Measurements from ENCODE around the gene SFTPA2. TPM values are rescaled to one million over a fixed set of nuclear protein-coding genes. Genes with fewer than 3 reads are reported as not detected.
"Not testable (repeated sequence)": the region's sequence is repeated elsewhere in the genome, so short reads cannot be mapped to it uniquely, and the experiment has no call there.

Gene SFTPA2
- total and polyA plus RNA-seq, 10 of the 15 experiments (the other 5 are each of a cell fraction or from before 2014, with no cell fraction given): 0.03 to 4.2 TPM; not detected in 8

DNA sequence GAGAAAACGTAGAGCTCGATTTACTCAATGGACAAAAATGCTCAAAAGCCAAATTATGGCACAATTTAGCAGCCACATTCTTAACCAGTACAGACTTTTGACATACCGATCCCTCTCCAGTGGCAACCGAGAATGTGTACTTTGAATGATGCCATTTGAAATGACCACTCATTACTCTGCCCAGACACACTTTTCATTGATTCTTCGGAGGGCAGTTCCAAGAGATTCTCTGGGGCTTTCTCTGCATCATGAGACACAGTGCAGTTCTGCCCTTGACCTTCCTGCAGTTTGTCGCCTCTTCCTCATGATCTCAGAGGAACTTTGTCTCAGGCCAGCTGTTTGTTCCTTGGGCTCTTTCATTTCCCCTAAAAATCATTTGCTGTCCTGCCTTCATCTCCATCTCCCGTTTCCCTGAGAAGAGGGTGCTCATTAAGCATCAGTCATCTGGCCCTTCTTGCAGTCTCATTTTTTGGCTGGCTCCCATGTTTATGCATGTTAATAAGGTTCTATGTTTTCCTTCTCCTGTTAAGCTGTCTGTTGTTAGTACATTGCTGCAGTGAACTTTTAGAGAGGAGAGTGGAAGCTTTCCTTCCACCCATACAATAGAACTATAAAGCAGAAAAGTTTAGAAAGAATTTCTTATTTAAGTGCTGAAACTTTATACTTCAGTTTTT lies 43.5 kb downstream of the SFTPA2 start:
- POLR2A ChIA-PET; H3K4me3 ChIP-seq; RAD21 ChIA-PET (ENCODE audit: unreplicated experiment); H3K9ac ChIP-seq (ENCODE audit: control insufficient read depth, insufficient read depth, low read length); in situ Hi-C loops (cut with MboI); H3K36me3 ChIP-seq (ENCODE audit: control insufficient read depth in 2 of 2, insufficient read depth in 2 of 2, low read length in 1 of 2); CTCF ChIA-PET; ATAC-seq; BruUV-seq (replicated peaks); H3K27ac ChIP-seq (ENCODE audit: control insufficient read depth, insufficient read depth); H3K27me3 ChIP-seq (replicated peaks in 1 of 2; ENCODE audit: control insufficient read depth in 2 of 2, insufficient read depth in 2 of 2, low read length in 1 of 2); H3K4me1 ChIP-seq (ENCODE audit: control insufficient read depth, insufficient read depth, low read length); intact Hi-C loops (cut with micrococcal nuclease; ENCODE audit: unreplicated experiment); H2AFZ ChIP-seq (ENCODE audit: control insufficient read depth, low read depth, low read length); DNase-seq (ENCODE audit: low read depth, low spot score); SMC1A ChIA-PET (ENCODE audit: uncharacterized antibody, unreplicated experiment); H4K20me1 ChIP-seq (ENCODE audit: control insufficient read depth, insufficient read depth); H3K79me2 ChIP-seq (ENCODE audit: control insufficient read depth, insufficient read depth, low read length); H3K9me3 ChIP-seq (replicated peaks; ENCODE audit: control insufficient read depth, insufficient read depth, low read length); H3K4me2 ChIP-seq (ENCODE audit: control insufficient read depth, insufficient read depth): not testable (repeated sequence)
- FAIRE-seq: peak; percentile 86
- WGBS (ENCODE audit: insufficient coverage, insufficient replicate concordance, low lambda C conversion rate, missing lambda C conversion rate): 48% methylated on average over 4 of the region's 7 CpGs

DNA sequence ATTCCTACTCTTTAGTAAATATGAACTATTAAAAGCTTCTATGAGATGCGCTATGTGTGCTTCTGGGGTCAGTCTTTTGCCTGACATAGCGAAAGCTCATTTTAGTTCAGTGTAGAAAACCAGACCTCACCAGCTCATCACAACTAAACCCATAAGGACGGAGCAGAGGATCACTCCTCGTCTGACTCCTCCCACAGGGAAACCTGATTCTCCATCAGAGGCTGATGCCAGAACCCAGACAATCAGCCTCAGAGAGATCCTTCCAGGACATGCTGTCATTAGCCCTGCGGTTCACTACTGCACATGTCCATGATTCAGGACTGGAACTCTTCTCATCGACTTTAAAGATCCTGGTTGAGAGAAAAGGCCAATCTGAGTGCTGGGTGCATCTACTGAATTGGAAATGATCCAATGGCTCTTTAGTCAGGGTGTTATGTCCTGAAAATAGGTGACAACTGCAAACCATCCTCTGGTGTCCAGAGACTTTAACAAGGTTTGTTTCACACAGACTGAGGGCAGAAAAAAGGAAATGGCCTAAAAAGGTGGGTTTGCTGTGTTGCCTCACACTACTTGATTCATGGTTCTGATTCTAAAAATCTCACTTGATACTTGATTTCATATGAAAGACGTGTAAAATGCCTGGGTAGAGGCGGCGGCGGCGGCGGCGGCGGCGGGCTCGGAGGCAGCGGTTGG lies 48.2 kb downstream of the SFTPA2 start, which contains the start of gene EIF5AL1:
EIF5AL1 (plus strand) TSS at position 643 of the 693 bp plus-strand sequence. CDS start 117 bp downstream, outside the sequence.
- H4K20me1 ChIP-seq (ENCODE audit: control insufficient read depth, insufficient read depth); H2AFZ ChIP-seq (ENCODE audit: control insufficient read depth, low read depth, low read length); H3K9me3 ChIP-seq (replicated peaks; ENCODE audit: control insufficient read depth, insufficient read depth, low read length); H3K4me2 ChIP-seq (ENCODE audit: control insufficient read depth, insufficient read depth); H3K27me3 ChIP-seq (replicated peaks in 1 of 2; ENCODE audit: control insufficient read depth in 2 of 2, insufficient read depth in 2 of 2, low read length in 1 of 2); BruUV-seq (replicated peaks); H3K79me2 ChIP-seq (ENCODE audit: control insufficient read depth, insufficient read depth, low read length); H3K36me3 ChIP-seq (ENCODE audit: control insufficient read depth in 2 of 2, insufficient read depth in 2 of 2, low read length in 1 of 2); CTCF ChIA-PET; H3K4me3 ChIP-seq; H3K9ac ChIP-seq (ENCODE audit: control insufficient read depth, insufficient read depth, low read length); FAIRE-seq; POLR2A ChIA-PET; H3K27ac ChIP-seq (ENCODE audit: control insufficient read depth, insufficient read depth); RAD21 ChIA-PET (ENCODE audit: unreplicated experiment); intact Hi-C loops (cut with micrococcal nuclease; ENCODE audit: unreplicated experiment); H3K4me1 ChIP-seq (ENCODE audit: control insufficient read depth, insufficient read depth, low read length); ATAC-seq; in situ Hi-C loops (cut with MboI); DNase-seq (ENCODE audit: low read depth, low spot score); SMC1A ChIA-PET (ENCODE audit: uncharacterized antibody, unreplicated experiment): not testable (repeated sequence)
- WGBS (ENCODE audit: insufficient coverage, insufficient replicate concordance, low lambda C conversion rate, missing lambda C conversion rate): 61% methylated on average over 13 of the region's 17 CpGs

DNA sequence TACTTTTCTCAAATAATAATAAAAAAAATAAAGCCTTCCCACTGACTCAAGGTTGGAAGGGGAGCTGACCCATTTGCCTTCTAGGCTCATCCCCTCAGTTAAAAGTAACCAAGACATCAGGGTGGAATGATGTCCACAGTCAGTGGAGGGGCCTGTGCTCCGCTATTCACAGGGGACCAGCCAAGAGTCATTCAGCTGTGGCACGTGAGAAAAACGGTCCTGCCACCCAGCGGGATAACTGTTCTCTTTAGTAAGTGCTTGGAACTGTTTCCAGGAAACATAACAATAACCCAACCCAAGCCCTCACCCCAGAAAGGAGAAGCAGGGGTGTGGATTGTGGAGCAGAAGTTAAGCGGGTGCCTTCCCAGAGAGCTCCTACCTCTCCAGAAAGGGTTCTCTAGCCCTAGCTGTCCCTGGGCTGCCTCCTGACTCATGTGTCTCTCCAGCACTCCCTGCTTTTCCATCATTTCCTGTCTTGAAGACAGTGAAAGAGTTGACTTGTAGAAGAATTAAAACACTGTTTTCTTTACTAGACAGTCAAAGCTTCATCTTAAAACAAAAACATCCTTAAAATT lies 50.2 kb downstream of the SFTPA2 start:
- BruUV-seq (replicated peaks); ATAC-seq; intact Hi-C loops (cut with micrococcal nuclease; ENCODE audit: unreplicated experiment); H2AFZ ChIP-seq (ENCODE audit: control insufficient read depth, low read depth, low read length); POLR2A ChIA-PET; H3K4me1 ChIP-seq (ENCODE audit: control insufficient read depth, insufficient read depth, low read length); H3K36me3 ChIP-seq (ENCODE audit: control insufficient read depth in 2 of 2, insufficient read depth in 2 of 2, low read length in 1 of 2); SMC1A ChIA-PET (ENCODE audit: uncharacterized antibody, unreplicated experiment); H3K9me3 ChIP-seq (replicated peaks; ENCODE audit: control insufficient read depth, insufficient read depth, low read length); H4K20me1 ChIP-seq (ENCODE audit: control insufficient read depth, insufficient read depth); DNase-seq (ENCODE audit: low read depth, low spot score); RAD21 ChIA-PET (ENCODE audit: unreplicated experiment); H3K4me2 ChIP-seq (ENCODE audit: control insufficient read depth, insufficient read depth); H3K79me2 ChIP-seq (ENCODE audit: control insufficient read depth, insufficient read depth, low read length); H3K27ac ChIP-seq (ENCODE audit: control insufficient read depth, insufficient read depth); in situ Hi-C loops (cut with MboI); CTCF ChIA-PET; H3K27me3 ChIP-seq (replicated peaks in 1 of 2; ENCODE audit: control insufficient read depth in 2 of 2, insufficient read depth in 2 of 2, low read length in 1 of 2); H3K9ac ChIP-seq (ENCODE audit: control insufficient read depth, insufficient read depth, low read length); H3K4me3 ChIP-seq: not testable (repeated sequence)
- 49% methylated on average over 3 of the region's 5 CpGs for WGBS (ENCODE audit: insufficient coverage, insufficient replicate concordance, low lambda C conversion rate, missing lambda C conversion rate)
- FAIRE-seq: peak; percentile 69

DNA sequence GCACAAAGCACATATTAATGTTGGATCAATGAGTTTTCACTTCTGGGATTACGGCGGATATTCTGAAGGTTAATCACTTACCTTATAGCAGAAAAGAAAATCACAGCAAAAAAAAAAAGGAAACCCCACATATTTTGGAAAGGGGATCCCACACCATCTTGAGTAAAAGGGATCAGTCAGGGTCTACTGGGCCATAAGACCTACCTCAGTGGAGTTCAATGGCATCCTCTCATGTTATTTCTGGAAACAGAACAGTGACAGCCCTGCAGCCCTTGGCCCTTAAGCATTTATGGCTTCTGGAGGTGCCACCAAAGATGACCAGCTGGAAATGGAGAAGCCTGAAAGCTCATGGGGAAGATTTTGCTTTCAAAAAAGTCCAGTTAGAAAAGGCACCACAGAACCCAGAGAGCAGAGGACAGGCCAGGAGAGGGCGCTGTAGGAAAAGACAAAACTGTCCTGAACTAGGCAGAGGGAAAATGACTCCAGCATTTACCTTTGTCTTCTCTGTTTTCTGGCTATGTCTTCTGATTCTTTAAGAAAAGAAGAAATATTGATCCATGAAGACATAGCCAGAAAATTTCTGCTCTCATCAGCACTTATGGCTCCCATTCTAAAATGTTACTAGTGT lies 50.8 kb downstream of the SFTPA2 start:
- WGBS (ENCODE audit: insufficient coverage, insufficient replicate concordance, low lambda C conversion rate, missing lambda C conversion rate): 85% methylated on average over 2 of the region's 3 CpGs
- H3K4me2 ChIP-seq (ENCODE audit: control insufficient read depth, insufficient read depth); H3K9ac ChIP-seq (ENCODE audit: control insufficient read depth, insufficient read depth, low read length); CTCF ChIA-PET; H3K79me2 ChIP-seq (ENCODE audit: control insufficient read depth, insufficient read depth, low read length); H3K36me3 ChIP-seq (ENCODE audit: control insufficient read depth in 2 of 2, insufficient read depth in 2 of 2, low read length in 1 of 2); DNase-seq (ENCODE audit: low read depth, low spot score); H3K9me3 ChIP-seq (replicated peaks; ENCODE audit: control insufficient read depth, insufficient read depth, low read length); in situ Hi-C loops (cut with MboI); BruUV-seq (replicated peaks); POLR2A ChIA-PET; RAD21 ChIA-PET (ENCODE audit: unreplicated experiment); H3K4me1 ChIP-seq (ENCODE audit: control insufficient read depth, insufficient read depth, low read length); intact Hi-C loops (cut with micrococcal nuclease; ENCODE audit: unreplicated experiment); H3K4me3 ChIP-seq; H4K20me1 ChIP-seq (ENCODE audit: control insufficient read depth, insufficient read depth); SMC1A ChIA-PET (ENCODE audit: uncharacterized antibody, unreplicated experiment); H3K27me3 ChIP-seq (replicated peaks in 1 of 2; ENCODE audit: control insufficient read depth in 2 of 2, insufficient read depth in 2 of 2, low read length in 1 of 2); H3K27ac ChIP-seq (ENCODE audit: control insufficient read depth, insufficient read depth); H2AFZ ChIP-seq (ENCODE audit: control insufficient read depth, low read depth, low read length): not testable (repeated sequence)
- FAIRE-seq (peak; percentile 85), ATAC-seq (peak; percentile 83)
